OCI-LY1 (cell line): ENCODE results near the gene KLK6.

Source experiments
- EZH2 ChIP-seq: fragments of 200-600 bp; sonication (generic), shearing (Covaris generic); IDR thresholded peaks from 2 replicates; pipeline ENCODE4 v1.8.0; 2017; ENCODE audit warnings: borderline replicate concordance, mixed run types, mild to moderate bottlenecking, antibody characterized with exemption, low read length, moderate library complexity, mixed read lengths
- TF ChIP-seq, protein P1 (sequence below): fragments of 200-600 bp; sonication (generic), shearing (Covaris generic); IDR thresholded peaks from 2 replicates; pipeline ENCODE4 v1.5.1; 2017; ENCODE audit warnings: mild to moderate bottlenecking, antibody characterized with exemption, low read length, moderate library complexity, mixed read lengths

DNA sequence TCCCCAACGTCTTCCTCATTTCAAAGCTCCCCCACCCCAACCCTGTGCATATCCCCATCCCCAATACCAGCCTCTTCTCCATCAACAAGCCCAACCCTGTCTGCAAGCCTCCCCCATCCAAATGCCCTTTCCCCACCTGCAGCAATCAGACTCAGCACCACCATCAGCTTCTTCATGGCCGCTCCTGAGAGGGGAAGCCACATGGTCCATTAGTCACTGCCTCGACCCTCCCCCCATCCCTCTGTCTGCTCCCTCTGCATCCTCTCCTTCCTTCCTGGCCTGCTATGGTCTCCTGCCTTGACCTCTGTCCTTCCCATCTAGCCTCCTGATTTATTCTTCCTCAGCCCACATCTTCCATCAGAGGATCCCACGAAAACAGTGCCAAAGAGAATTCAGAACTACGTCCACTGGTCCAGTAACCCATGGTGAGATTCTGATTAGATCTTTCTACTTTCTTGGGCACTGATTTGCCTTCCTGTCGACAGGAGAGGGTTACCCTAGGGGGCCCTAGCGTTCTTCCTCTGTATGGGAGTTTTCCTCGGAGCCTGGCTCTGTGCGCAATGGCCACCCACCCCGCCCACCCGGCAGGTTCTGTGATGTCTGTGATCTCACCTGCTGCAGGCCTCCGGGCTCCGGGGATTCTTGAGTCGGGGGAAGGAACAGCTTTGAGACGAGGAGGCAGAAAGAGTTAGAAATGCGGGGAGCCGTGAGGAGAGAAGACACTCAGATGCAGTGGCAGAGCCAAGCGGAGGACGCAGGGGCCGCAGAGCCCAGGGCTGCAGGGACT lies 1.3 kb downstream of the KLK6 start:
- no peak for TF ChIP-seq EZH2
- TF ChIP-seq, protein P1, sequence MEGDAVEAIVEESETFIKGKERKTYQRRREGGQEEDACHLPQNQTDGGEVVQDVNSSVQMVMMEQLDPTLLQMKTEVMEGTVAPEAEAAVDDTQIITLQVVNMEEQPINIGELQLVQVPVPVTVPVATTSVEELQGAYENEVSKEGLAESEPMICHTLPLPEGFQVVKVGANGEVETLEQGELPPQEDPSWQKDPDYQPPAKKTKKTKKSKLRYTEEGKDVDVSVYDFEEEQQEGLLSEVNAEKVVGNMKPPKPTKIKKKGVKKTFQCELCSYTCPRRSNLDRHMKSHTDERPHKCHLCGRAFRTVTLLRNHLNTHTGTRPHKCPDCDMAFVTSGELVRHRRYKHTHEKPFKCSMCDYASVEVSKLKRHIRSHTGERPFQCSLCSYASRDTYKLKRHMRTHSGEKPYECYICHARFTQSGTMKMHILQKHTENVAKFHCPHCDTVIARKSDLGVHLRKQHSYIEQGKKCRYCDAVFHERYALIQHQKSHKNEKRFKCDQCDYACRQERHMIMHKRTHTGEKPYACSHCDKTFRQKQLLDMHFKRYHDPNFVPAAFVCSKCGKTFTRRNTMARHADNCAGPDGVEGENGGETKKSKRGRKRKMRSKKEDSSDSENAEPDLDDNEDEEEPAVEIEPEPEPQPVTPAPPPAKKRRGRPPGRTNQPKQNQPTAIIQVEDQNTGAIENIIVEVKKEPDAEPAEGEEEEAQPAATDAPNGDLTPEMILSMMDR: no peak
